ENCODE data around the gene SLC15A3. TPM values are rescaled to one million over a fixed set of nuclear protein-coding genes. Genes with fewer than 3 reads are reported as not detected.

The SLC15A3 gene
- polyA plus RNA-seq, 4 donors: 19.8 to 25.9 (median 21.0) TPM

DNA sequence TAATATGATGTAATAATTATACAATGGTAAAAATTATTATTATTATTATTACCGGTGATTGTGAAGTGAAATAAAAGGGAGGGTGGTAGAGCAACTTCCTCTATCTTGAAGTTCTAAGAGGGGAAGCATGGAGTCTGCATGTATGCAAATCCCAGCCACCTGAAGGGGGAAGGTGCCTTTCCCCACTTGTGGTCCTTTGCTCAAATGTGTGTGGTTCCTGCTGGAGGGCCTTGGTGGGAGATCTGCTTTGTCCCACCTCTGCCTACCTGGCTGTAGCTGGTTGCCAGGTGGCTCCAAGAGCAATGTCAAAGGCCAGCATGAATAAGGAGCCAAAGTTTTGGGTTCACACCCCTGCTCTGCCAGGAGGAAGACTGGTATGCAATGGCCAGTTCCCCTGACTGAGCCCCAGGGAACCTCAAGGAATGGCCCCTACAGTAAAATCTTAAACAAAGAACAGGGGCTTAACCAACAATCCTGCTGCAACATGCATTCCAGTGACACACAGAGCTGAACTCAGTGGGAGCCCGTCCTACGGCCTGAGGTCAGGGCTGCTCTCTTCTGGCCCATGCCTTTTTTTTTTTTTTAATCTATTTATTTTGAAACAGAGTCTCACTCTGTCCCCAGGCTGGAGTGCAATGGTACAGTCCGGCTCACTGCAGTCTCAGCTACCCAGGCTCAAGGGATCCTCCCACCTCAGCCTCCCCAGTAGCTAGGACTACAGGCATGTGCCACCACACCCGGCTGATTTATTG, 19.2 kb downstream of the SLC15A3 start:
- DNase-seq (ENCODE audit: low read depth in 4 of 4, low spot score in 3 of 4): no peak

DNA sequence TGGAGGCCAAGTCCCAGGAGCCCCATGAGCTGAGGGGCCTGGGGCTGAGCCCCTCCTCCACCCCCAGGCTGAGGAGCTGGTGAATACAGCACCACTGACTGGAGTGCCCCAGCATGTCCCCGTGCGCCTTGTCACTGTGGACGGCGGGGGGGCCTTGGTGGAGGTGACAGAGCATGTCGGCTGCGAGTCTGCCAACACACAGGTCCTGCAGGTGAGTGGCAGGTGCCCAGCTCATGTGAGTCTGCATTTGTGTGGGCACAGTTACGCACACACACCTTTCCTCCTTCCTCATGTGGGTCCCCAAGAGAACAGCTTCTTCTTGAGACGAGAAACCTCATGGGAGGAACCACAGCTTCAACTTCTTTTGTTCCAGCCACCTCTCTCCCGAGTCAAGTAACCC, 20.1 kb downstream of the SLC15A3 start:
- no peak for DNase-seq (ENCODE audit: low read depth in 4 of 4, low spot score in 3 of 4)

DNA sequence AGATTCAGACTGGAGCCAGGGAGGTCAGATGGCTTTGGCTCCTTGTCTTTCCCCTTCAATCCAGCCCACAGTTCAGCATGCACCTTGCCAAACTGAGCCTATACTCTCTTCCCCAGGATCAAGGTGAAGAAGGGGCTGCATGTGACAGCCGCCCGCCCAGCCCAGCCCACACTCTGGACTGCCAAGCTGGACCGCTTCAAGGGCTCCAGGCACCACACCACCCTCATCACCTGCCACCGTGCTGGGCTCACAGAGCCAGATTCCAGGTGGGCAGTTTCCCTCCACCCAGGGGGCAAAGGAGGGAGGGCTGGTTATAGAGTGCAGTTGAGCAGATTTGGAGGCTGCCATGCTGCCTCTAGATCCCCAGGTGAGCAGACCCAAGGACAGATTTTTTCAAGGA, 21.6 kb downstream of the SLC15A3 start:
- DNase-seq (ENCODE audit: low read depth in 4 of 4, low spot score in 3 of 4): no peak

DNA sequence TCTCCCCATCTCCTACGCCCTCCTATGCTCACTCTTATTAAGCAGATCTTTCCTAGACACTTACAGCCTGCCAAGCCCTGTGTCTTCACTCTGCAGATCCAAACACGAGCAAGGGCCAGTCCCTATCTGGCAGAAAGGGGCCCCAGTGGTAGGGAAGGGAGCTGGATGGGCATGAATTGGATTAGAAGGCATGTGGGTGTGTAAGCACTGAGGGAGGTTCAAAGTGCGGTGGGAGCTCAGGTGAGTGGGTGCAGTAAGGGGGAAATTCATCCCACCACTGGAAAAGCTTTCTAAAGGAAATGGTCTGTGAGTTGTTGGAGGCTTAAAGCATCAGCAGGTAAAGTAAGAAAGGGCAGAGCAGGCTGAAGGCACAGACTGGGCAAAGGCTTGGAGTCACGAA, 22.2 kb downstream of the SLC15A3 start:
- no peak for DNase-seq (ENCODE audit: low read depth in 4 of 4, low spot score in 3 of 4)

DNA sequence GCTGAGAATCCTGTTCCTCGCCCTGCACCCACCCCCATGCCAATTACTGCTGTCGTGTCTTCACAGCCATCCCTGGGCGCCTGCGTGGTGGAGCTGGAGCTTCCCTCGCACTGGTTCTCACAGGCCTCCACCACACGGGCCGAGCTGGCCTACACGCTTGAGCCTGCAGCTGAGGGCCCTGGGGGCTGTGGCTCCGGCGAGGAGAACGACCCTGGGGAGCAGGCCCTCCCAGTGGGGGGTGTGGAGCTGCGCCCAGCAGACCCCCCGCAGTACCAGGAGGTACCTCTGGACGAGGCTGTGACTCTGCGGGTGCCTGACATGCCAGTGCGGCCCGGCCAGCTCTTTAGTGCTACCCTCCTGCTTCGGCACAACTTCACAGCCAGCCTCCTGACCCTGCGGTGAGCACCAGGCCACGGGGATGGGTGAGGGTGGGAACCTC, 23.4 kb downstream of the SLC15A3 start:
- DNase-seq (ENCODE audit: low read depth in 4 of 4, low spot score in 3 of 4): no peak

DNA sequence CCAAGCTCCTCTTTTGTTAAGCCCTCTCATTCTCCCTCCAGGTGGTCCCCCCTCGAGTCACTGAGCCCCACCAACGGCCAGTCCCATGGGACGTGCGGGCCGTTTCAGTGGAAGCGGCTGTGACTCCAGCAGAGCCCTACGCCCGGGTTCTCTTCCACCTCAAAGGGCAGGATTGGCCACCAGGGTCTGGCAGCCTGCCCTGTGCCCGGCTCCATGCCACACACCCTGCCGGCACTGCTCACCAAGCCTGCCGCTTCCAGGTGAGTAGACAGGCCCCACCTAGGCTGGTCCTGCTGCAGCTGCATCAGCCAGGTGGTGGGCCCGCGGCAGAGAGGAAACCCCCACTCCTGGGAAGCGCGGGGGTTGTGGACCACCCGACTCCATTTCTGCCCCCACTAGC, 24.4 kb downstream of the SLC15A3 start:
- DNase-seq (ENCODE audit: low read depth in 4 of 4, low spot score in 3 of 4): no peak

DNA sequence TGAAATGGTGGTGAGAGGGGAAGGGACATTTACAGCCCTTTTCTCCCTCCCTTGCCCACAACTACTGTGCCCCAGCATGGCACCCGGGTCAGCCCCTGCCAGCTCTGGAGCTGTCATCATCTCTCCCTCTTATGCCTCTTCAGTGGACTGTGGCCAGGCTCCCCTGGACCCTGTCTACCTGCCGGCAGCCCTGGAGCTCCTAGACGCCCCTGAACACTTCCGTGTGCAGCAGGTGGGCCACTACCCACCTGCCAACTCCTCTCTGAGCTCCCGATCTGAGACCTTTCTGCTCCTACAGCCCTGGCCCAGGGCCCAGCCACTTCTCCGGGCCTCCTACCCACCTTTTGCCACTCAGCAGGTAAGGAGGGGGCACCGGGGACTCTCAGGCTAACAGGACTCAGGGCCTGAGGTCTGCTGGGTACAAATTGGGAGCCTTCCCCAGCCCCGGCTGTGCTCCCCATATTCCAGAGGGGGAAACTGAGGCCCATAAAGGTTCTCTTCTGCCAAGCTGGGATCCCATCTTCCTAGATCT, 24.8 kb downstream of the SLC15A3 start:
- DNase-seq (ENCODE audit: low read depth in 4 of 4, low spot score in 3 of 4): no peak

DNA sequence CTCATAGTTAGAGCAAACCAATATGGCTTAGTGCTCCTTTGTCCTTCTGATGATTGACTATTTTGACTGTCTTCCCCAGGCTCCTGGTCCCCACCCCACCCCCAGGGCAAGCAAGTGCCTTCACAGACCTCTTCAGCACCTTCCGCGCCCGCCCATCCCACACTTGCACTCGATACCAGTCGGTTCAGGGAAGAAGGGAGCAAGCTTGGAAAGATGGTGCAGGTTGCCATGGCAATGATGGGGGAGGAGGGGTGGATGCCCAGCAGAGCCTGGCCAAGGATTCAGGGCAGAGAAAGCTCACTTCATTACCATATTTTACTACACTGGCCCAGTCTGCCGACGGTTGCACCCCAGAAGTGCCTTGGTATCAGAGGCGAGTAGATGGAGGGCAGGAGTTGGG, 25.5 kb downstream of the SLC15A3 start:
- DNase-seq (ENCODE audit: low read depth in 4 of 4, low spot score in 3 of 4): no peak

DNA sequence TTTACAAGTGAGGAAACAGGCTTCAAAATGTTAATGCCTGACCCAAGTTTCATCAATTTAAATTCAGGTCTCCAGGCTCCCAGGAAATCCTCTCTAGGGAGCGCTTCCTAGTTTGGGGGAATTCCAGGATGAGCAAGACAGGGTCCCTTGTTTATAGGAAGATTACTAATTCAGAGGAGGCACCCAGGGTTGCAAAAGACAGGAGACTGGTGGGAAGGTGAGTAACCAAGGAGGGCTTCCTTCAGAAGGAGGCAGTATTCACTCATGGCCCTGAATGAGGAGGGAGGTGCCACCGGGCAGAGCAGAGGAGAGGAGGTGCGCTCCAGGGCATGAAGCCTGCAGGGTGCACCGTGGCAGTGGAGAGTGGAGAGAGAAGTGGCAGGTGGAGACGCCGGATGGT, 26.1 kb downstream of the SLC15A3 start:
- DNase-seq (ENCODE audit: low read depth in 4 of 4, low spot score in 3 of 4): no peak

DNA sequence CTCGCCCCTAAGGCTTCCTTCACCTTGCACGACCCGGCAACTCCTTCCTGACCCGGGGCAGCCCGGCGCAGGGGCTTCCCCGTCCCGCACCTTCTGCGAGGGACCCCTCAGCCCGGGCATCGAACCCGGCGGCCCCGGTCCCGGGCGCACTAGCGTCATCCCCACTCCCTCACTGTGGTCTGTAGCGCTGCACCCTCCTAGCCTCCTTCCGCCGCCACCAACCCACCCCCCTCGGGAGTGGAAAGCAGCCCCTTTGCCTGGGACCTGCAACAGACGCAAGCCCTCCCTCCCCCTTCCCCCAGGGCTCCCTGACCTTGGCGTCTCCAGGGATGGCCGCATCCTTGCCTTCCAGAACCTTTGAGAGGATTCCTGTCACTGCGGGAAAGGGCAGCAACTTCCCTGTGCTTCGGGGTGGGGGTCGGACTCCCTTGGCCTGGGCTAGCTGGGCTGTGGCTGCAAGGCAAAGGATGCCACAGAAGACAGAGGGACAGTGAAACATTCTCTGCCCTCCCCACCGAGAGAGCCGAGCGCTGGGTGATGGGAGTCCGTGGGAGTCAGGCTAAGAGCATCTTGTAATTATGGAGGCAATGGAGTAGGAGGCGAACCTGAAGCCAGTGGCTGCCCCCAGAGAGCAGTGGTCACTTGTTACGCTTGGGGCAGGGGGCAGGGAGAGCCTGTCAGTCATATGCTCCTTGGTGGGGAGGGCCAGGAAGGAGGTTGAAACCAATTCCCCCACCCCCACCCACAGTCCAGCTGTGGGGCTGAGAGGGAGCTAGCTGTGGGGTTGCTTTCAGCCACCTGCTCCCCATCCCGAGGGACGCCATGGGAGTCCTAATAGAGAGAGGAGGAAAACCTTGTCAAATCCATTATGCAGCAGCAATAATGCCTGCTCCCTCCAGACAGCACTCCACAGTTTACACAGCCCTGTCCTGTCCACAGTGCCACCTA, 26.8 kb downstream of the SLC15A3 start:
- DNase-seq (ENCODE audit: low read depth in 4 of 4, low spot score in 3 of 4): no peak

DNA sequence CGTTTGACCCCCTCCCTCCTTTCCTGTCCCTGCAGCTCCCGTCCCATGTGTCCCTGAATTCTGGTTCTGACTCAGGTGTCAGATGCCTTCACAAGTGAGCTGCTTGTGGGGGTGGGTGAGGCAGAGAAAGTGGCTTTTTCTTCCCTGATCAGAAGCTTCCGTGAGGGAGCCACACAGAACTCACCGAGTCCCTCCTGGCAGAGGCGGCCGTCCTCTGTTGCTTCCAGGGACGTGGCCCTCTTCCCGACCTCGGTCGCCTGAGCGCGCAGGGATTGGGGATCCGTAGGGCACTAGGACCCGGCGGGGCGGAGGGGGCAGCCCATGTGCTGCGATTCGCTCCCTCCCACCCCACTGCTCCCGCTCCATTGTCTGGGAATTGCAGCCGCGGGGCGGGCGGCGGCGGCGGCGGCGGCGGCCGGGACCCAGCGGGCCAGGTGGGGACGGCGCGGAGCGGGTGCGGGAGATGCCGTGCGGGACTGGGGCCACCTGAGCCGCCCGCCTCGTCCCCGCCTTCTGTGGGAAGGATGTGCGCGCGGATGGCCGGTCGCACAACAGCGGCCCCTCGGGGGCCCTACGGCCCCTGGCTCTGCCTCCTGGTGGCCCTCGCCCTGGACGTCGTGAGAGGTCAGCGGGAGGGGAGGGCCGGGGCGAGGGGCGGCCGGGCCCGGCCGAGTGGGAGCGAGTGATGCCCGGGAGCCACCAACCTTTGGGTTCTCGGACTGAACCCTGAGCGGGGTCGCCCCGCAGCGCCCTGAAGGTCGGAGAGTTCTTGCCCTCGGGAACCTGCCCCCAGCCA, 27.7 kb downstream of the SLC15A3 start, which contains the start of gene TMEM132A:
Gene TMEM132A (plus strand): TSS at position 351 of the 796 bp plus-strand sequence. CDS start 174 bp downstream, at position 525.
- no peak for DNase-seq (ENCODE audit: low read depth in 4 of 4, low spot score in 3 of 4)

DNA sequence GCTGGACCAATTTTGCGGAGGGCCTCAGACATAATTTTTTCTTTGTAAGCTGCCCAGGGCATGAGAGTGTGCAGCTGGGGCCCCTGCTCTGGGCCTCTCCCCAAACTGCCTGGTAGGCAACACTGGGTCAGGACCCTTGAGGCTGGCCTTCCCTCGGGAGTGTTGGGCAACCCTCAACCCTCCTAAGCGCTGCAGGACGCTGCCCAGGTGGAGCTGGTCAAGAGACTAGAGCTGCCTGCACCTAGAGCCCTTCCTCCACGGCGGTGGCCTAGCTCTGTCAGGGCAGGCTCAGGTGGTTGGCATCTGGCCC, 28.2 kb downstream of the SLC15A3 start:
- no peak for DNase-seq (ENCODE audit: low read depth in 4 of 4, low spot score in 3 of 4)

DNA sequence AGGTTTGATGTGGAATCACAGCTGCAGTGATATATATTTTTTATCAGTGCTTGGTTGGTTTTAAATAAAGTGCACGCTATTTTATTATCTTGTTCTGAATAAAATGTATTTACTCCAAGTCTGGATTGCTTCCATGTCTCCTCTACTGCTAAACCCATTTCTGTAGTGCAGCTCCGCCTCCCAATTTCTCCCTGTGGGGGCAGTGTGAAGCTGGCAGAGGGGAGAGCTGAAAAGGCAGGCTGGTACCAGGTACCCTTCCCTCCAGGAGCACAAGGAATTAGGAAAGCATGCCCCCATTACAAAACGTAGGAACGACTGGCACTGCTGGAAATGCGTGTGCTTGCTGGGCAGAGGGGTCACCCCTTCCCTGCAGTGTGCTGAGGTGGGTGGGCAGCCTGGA, 28.6 kb downstream of the SLC15A3 start:
- no peak for DNase-seq (ENCODE audit: low read depth in 4 of 4, low spot score in 3 of 4)

DNA sequence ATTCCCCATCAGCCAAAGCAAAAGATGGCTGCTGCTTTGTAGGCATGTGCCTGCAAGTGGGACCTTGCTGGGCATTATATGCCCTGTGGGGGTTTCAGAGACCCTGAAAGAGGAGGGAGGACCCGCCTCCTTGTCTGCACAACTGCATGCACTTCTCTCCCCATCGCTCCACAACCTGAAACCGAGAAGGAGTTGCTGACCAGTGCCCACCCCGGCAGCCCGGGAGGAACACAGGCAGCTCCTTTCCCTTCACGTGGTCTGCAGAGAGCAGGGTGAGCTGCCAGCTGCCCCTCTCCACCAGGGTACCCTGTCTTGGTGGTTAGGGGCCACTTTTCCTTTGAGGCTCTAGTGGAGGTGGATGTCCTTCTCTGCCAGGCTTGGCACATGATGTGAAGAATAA, 29.1 kb downstream of the SLC15A3 start:
- no peak for DNase-seq (ENCODE audit: low read depth in 4 of 4, low spot score in 3 of 4)

DNA sequence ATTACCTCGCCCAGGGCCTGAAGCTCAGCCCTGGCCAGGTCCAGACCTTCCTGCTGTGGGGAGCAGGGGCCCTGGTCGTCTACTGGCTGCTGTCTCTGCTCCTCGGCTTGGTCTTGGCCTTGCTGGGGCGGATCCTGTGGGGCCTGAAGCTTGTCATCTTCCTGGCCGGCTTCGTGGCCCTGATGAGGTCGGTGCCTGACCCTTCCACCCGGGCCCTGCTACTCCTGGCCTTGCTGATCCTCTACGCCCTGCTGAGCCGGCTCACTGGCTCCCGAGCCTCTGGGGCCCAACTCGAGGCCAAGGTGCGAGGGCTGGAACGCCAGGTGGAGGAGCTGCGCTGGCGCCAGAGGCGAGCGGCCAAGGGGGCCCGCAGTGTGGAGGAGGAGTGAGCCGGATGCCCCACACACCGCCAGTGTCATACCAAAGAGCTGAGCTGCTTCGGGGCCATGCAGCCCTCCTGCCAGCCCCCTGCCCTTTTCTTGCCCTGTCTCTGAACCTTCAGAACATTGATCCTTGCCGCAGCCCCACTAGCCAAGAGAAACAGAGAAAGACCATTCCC, 30.1 kb downstream of the SLC15A3 start:
- DNase-seq (ENCODE audit: low read depth in 4 of 4, low spot score in 3 of 4): no peak

DNA sequence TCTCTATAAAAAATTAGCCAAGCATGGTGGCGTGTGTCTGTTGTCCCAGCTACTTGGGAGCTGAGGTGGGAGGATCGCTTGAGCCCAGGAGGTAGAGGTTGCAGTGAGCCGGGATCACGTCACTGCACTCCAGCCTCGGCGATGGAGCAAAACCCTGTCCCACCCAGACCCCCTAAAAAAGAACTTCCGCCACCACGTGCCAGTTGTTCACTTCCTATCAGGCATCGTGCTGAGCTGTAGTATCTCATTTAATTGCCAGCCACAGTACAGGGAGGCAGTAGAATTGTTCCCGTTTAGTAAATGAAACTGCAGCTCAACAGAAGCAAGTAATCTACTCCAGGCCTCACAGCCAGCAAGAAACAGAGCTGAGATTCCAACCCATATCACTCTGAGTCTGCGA, 30.7 kb downstream of the SLC15A3 start:
- no peak for DNase-seq (ENCODE audit: low read depth in 4 of 4, low spot score in 3 of 4)

DNA sequence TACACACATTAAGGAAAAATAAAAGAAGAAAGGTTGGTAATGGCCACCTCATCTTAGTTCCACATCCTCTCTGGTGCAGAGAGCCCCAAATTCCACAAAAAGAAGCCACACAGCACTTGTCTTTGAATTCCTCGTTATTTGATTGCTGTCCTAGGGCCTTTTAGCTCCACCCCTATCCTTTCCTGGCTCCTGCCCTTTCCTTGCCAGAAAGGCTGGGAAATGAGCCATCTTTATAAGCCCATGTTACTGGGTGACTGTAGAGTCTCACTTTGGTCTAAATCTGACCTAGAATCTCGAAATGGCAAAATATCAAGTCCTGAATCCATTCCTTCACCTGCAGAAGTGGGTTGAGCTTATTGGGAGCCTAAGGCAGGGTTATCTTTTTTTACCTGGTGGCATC, 32.0 kb downstream of the SLC15A3 start:
- no peak for DNase-seq (ENCODE audit: low read depth in 4 of 4, low spot score in 3 of 4)

DNA sequence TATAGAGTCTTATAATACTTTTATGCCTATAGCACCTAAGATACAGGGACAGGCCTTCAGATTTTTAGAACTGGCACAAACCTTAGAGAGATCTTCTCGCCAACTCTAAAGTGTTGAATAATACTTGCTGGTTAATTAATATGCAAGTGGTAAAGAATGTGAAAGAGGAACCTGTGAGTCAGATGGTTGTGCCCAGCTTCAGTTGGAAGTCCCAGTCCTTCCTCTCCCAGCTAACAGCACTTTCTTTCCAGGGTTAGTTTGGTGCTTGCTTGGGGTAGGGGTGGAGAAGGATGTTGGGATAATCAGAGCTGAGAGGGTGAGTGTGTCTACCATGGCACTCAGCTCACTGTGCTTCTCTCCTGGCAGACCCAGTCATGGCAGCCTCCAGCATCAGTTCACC, 32.7 kb downstream of the SLC15A3 start:
- no peak for DNase-seq (ENCODE audit: low read depth in 4 of 4, low spot score in 3 of 4)

DNA sequence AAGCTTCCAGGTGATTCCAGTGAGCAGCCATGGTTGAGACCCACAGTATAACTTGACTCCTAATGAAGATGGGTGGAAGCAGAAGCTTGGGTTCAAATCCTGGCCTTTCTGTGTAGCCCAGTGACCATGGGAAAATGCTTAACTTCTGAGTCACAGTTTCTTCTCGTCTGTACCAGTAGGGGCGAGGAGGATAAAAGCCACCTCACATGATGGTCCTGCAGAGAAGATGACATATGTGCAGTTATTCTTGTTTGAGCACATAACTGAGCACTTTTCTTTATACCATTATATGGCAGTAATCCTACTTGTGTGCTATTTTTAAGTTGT, 33.1 kb downstream of the SLC15A3 start:
- DNase-seq (ENCODE audit: low read depth in 4 of 4, low spot score in 3 of 4): no peak

DNA sequence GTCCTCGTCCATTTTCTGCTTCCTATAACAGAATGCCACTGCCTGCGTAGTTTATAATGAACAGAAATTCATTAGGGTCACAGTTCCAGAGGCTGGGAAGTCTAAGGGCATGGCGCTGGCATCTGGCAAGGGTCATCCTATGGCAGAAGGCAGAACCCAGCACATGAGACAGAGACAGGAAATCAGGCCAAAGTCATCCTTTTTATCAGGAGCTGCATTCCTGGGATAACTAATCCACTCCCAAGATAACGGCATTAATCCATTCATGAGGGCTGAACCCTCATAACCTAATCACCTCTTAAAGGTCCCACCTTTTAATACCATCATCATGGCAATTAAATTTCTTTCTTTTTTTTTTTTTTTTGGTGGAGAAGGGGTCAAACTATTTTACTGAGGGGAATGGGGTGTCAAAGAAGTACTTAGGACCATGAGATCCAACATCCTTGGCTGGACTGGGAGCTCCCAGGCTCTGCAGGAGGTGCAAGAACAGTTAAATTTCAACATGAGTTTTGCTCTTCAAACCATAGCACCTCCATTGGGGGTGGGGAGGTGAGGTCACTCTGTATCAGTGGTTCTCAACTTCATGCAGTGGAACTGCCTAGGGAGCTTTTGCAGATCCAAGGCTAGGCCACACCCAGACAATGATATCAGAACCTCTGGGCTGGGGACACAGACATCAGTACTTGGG, 33.6 kb downstream of the SLC15A3 start:
- DNase-seq (ENCODE audit: low read depth in 4 of 4, low spot score in 3 of 4): no peak
